Measurements from ENCODE around the gene PRAMEF4.
"Not testable (repeated sequence)": the region's sequence is repeated elsewhere in the genome, so short reads cannot be mapped to it uniquely, and the experiment has no call there.

PRAMEF4 gene

DNA sequence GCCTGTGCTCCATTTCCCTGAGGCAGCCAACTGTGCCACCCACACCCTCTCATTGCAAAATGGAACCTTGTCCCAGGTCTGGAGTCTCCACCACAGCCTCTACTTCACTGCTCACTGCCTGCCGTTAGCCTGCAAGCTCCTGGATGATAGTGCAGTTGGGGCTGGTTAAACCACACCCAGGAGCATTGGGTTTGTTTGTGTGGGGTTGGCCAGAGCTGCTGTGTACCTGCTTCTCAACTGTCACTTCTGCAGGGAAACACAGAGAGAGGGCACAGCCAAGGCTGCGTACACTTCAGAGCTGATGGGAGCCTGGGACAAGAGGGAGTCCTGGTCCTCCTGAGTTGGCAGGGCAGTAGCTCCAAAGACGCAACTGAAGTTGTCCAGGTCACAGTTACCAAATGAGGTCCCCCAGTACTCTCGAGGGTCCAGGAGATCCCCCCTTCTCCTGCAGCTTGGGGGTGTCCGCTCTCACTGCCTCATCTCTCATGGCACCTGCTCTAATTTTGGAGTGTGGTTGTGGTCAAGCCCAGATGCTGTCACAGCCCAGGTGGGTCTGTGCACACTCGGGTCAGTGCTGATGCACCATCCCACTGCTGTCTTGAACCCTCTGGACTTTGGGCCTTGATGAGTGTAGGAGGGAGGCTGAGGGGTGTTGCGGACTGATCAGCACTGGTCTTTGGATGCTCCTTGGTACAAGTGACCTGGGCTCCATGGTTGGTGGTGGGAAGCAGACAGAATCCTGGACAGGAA, 22.7 kb downstream of the PRAMEF4 start:
- H3F3A ChIP-seq (ENCODE audit: control insufficient read depth, insufficient read depth); H3K4me2 ChIP-seq (ENCODE audit: low read length); H3K4me3 ChIP-seq (ENCODE audit: low read length); H3K27ac ChIP-seq (ENCODE audit: low read depth, low read length); H3K9me2 ChIP-seq (replicated peaks; ENCODE audit: control insufficient read depth, low read length); H4K20me1 ChIP-seq (ENCODE audit: control insufficient read depth, insufficient read depth, low read depth, low read length); H3K27me3 ChIP-seq (ENCODE audit: control insufficient read depth, low read length); H3K36me3 ChIP-seq (ENCODE audit: control insufficient read depth, low read length); H3K9me3 ChIP-seq (ENCODE audit: control insufficient read depth, insufficient read depth, low read length); H3K79me2 ChIP-seq (ENCODE audit: control insufficient read depth, low read length); H3K4me1 ChIP-seq (ENCODE audit: control insufficient read depth, low read length): not testable (repeated sequence)

- not testable (repeated sequence) for H3K79me2 ChIP-seq (ENCODE audit: control insufficient read depth, low read length); H3K4me2 ChIP-seq (ENCODE audit: low read length); H3K36me3 ChIP-seq (ENCODE audit: control insufficient read depth, low read length); H3K9me3 ChIP-seq (ENCODE audit: control insufficient read depth, insufficient read depth, low read length); H3K4me3 ChIP-seq (ENCODE audit: low read length); H3K27ac ChIP-seq (ENCODE audit: low read depth, low read length); H4K20me1 ChIP-seq (ENCODE audit: control insufficient read depth, insufficient read depth, low read depth, low read length); H3K9me2 ChIP-seq (replicated peaks; ENCODE audit: control insufficient read depth, low read length); H3F3A ChIP-seq (ENCODE audit: control insufficient read depth, insufficient read depth); H3K27me3 ChIP-seq (ENCODE audit: control insufficient read depth, low read length); H3K4me1 ChIP-seq (ENCODE audit: control insufficient read depth, low read length)
These were observed 29.2 kb downstream of the PRAMEF4 start, which contains the start of gene PRAMEF2 for GRCh38 chr1:12856786-12857185. TSS of gene PRAMEF2 (plus strand) at chr1:12857086. CDS start at chr1:12859010, 1,924 bp downstream.

DNA sequence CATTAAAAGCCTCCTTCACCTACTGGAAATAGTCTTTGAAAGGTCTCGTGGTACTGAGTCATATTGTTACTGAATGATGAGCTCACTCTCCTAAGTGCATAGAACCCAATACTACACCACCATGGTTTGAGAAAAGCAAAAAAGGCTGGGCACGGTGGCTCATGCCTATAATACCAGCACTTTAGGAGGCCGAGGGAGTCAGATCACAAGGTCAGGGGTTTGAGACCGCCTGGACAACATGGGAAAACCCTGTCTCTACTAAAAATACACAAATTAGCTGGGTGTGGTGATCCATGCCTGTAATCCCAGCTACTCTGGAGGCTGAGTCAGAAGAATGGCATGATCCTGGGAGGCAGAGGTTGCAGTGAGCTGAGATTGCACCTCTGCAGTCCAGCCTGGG, 34.2 kb downstream of the PRAMEF4 start:
- no peak overlapping the region for H3K4me3 ChIP-seq (ENCODE audit: low read length)
- H3K27ac ChIP-seq (ENCODE audit: low read depth, low read length), result no peak overlapping the region
- H3F3A ChIP-seq (ENCODE audit: control insufficient read depth, insufficient read depth), result no peaks in the 10 kb centered on the region
- H3K9me3 ChIP-seq (ENCODE audit: control insufficient read depth, insufficient read depth, low read length), result no peaks in the 10 kb centered on the region
- TF ChIP-seq EZH2phosphoT487 (IDR thresholded peaks at IDR 0.05; ENCODE audit: borderline replicate concordance, low read length) (no peak), CTCF (IDR thresholded peaks at IDR 0.05; ENCODE audit: low read depth, low read length, poor library complexity, severe bottlenecking) (no peak)
- no peaks in the 10 kb centered on the region for H3K79me2 ChIP-seq (ENCODE audit: control insufficient read depth, low read length)
- no peaks in the 10 kb centered on the region for H3K36me3 ChIP-seq (ENCODE audit: control insufficient read depth, low read length)
- H3K4me1 ChIP-seq (ENCODE audit: control insufficient read depth, low read length), result no peaks in the 10 kb centered on the region
- H3K9me2 ChIP-seq (replicated peaks; ENCODE audit: control insufficient read depth, low read length), result no peaks in the 10 kb centered on the region
- no peak overlapping the region for H3K4me2 ChIP-seq (ENCODE audit: low read length)
- no peaks in the 10 kb centered on the region for H4K20me1 ChIP-seq (ENCODE audit: control insufficient read depth, insufficient read depth, low read depth, low read length)
- H3K27me3 ChIP-seq (ENCODE audit: control insufficient read depth, low read length), result no peaks in the 10 kb centered on the region

DNA sequence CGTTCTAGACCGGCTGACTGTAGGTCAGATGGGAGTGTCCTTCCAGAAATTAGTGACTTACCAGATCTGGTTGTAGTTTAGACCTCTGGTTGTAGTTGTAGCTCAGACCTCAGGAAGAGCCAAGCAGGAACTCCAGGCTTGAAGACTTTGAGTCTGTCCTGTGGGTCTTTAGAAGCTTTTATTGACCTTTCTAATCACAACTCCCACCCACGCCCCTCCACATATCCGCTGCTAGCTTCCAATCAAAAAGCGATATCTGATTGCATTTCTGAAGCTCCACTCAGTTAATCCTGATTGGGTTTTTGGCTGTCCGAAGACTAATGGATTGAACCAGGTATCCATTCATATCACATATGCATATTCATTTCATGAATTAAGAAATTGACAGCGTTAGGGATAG, 37.4 kb downstream of the PRAMEF4 start, which contains the start of gene HNRNPCL1:
HNRNPCL1 (minus strand) TSS at position 101 of the 400 bp plus-strand sequence. CDS start 431 bp downstream, outside the sequence.
- not testable (repeated sequence) for H3K4me1 ChIP-seq (ENCODE audit: control insufficient read depth, low read length); H3K27me3 ChIP-seq (ENCODE audit: control insufficient read depth, low read length); H3K36me3 ChIP-seq (ENCODE audit: control insufficient read depth, low read length); H3K79me2 ChIP-seq (ENCODE audit: control insufficient read depth, low read length); H3K9me2 ChIP-seq (replicated peaks; ENCODE audit: control insufficient read depth, low read length); H4K20me1 ChIP-seq (ENCODE audit: control insufficient read depth, insufficient read depth, low read depth, low read length); H3F3A ChIP-seq (ENCODE audit: control insufficient read depth, insufficient read depth); H3K27ac ChIP-seq (ENCODE audit: low read depth, low read length); H3K9me3 ChIP-seq (ENCODE audit: control insufficient read depth, insufficient read depth, low read length); H3K4me2 ChIP-seq (ENCODE audit: low read length); H3K4me3 ChIP-seq (ENCODE audit: low read length)

- H3K36me3 ChIP-seq (ENCODE audit: control insufficient read depth, low read length); H3K9me2 ChIP-seq (replicated peaks; ENCODE audit: control insufficient read depth, low read length); H3K27ac ChIP-seq (ENCODE audit: low read depth, low read length): not testable (repeated sequence)
These were observed 52.8 kb downstream of the PRAMEF4 start for GRCh38 chr1:12833251-12833650.

DNA sequence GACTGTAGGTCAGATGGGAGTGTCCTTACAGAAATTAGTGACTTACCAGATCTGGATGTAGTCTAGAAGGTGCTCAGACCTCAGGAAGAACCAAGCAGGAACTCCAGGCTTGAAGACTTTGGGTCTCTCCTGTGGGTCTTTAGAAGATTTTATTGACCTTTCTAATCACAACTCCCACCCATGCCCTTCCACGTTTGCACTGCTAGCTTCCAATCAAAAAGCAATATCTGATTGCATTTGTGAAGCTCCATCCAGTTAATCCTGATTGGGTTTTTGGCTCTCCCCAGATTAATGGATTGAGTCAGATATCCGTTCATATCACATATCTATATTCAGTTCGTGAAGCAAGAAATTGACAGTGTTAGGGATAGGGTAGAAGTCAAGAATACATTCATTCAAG, 54.7 kb downstream of the PRAMEF4 start, which contains the start of gene PRAMEF11:
PRAMEF11 (minus strand) TSS at position 101 of the 400 bp plus-strand sequence. CDS start 2,621 bp downstream, outside the sequence.
- H3K9me3 ChIP-seq (ENCODE audit: control insufficient read depth, insufficient read depth, low read length); H3K4me1 ChIP-seq (ENCODE audit: control insufficient read depth, low read length); H3K4me2 ChIP-seq (ENCODE audit: low read length); H3K4me3 ChIP-seq (ENCODE audit: low read length); H3K9me2 ChIP-seq (replicated peaks; ENCODE audit: control insufficient read depth, low read length); H3K27me3 ChIP-seq (ENCODE audit: control insufficient read depth, low read length); H3F3A ChIP-seq (ENCODE audit: control insufficient read depth, insufficient read depth); H4K20me1 ChIP-seq (ENCODE audit: control insufficient read depth, insufficient read depth, low read depth, low read length); H3K79me2 ChIP-seq (ENCODE audit: control insufficient read depth, low read length); H3K27ac ChIP-seq (ENCODE audit: low read depth, low read length); H3K36me3 ChIP-seq (ENCODE audit: control insufficient read depth, low read length): not testable (repeated sequence)

More at GRCh38 chr1:12833251-12833650, 52.8 kb downstream of the PRAMEF4 start:
- not testable (repeated sequence) for H3K4me3 ChIP-seq (ENCODE audit: low read length); H3K4me2 ChIP-seq (ENCODE audit: low read length); H3K27me3 ChIP-seq (ENCODE audit: control insufficient read depth, low read length); H3K79me2 ChIP-seq (ENCODE audit: control insufficient read depth, low read length); H3F3A ChIP-seq (ENCODE audit: control insufficient read depth, insufficient read depth); H3K4me1 ChIP-seq (ENCODE audit: control insufficient read depth, low read length); H4K20me1 ChIP-seq (ENCODE audit: control insufficient read depth, insufficient read depth, low read depth, low read length); H3K9me3 ChIP-seq (ENCODE audit: control insufficient read depth, insufficient read depth, low read length)
